ENCODE measurements around the gene LEP.

The LEP gene

DNA sequence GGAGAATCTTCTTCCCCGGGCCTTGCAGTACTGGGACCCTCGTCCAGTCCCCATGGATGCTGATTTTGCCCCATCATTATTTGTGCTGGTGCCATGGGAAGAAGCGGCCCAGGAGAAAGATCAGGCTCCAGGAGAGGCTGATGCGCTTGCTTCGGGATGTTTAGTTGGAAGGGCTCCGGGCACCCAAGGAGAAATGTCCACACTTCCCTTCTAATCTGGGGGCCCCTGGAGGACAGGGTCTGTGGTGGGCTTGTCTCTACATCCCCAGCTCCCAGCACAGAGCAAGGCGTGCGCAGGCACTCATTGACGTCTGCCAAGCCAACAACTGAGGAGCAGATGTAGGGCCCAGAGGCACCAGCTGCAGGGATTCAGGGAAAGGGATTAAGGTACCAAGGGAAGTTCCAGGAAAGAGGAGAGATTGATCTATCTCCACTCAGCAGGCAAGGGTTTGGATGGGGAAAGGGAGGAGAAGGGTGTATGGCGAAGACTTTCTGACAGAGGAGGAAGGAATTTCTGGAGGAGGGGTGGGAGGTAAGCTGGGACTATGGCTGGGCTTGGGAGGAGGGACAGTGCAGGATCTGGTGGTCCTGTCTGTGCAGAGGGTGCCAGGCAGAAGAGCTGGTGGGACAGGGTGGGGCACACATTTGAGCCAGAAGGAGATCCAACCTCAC is 38.7 kb upstream of the LEP start:
- H4K91ac ChIP-seq (ENCODE audit: low read length), result no peak overlapping the region
- H2BK5ac ChIP-seq (ENCODE audit: low read depth, low read length, poor library complexity, severe bottlenecking), result no peak overlapping the region
- WGBS, result 77% methylated on average over 10 of the region's 10 CpGs
- no peak overlapping the region for H2BK15ac ChIP-seq (ENCODE audit: low read depth, poor library complexity, severe bottlenecking)
- no peak overlapping the region for H3K18ac ChIP-seq (ENCODE audit: low read depth in 1 of 2, low read length in 2 of 2)
- H3K27ac ChIP-seq (ENCODE audit: low read length, poor library complexity, severe bottlenecking), result no peak overlapping the region
- H4K8ac ChIP-seq (ENCODE audit: low read length), result no peak overlapping the region
- no peak overlapping the region for H2BK120ac ChIP-seq (ENCODE audit: low read depth, low read length)
- no peak overlapping the region for H3K14ac ChIP-seq (ENCODE audit: low read length in 2 of 2)
- no peaks in the 10 kb centered on the region for H3K79me1 ChIP-seq (replicated peaks; ENCODE audit: low read length, poor library complexity, severe bottlenecking)
- H3K23ac ChIP-seq (ENCODE audit: low read length in 2 of 2), result no peak overlapping the region
- no peak overlapping the region for H2AFZ ChIP-seq (ENCODE audit: low read depth, low read length)
- peaks cover 9% of the 10 kb centered on the region for H3K4me1 ChIP-seq (ENCODE audit: control insufficient read depth, insufficient read depth, low read depth, low read length)
- no peak overlapping the region for H3K9ac ChIP-seq (ENCODE audit: low read length)
- DNase-seq, result no peak
- H3K27me3 ChIP-seq (ENCODE audit: control insufficient read depth in 1 of 2, insufficient read depth in 1 of 2, low read length in 2 of 2), result peaks cover 80 to 81% of the 10 kb centered on the region in 2 experiments
- no peak overlapping the region for H3K4me3 ChIP-seq (ENCODE audit: insufficient read depth in 1 of 2, low read depth in 1 of 2, low read length in 2 of 2)
- no peaks in the 10 kb centered on the region for H3K9me3 ChIP-seq (ENCODE audit: control insufficient read depth, low read length)
- H2AK5ac ChIP-seq (ENCODE audit: low read length, severe bottlenecking), result no peak overlapping the region
- no peak overlapping the region for H3K4me2 ChIP-seq (ENCODE audit: low read length, poor library complexity, severe bottlenecking)
- H2BK12ac ChIP-seq (ENCODE audit: low read length in 2 of 2), result no peak overlapping the region
- no peaks in the 10 kb centered on the region for H3K36me3 ChIP-seq (ENCODE audit: control insufficient read depth in 1 of 2, insufficient read depth in 2 of 2, low read depth in 1 of 2, low read length in 2 of 2)
- no peak overlapping the region for H3K4ac ChIP-seq (ENCODE audit: low read depth in 1 of 2, low read length in 2 of 2)

DNA sequence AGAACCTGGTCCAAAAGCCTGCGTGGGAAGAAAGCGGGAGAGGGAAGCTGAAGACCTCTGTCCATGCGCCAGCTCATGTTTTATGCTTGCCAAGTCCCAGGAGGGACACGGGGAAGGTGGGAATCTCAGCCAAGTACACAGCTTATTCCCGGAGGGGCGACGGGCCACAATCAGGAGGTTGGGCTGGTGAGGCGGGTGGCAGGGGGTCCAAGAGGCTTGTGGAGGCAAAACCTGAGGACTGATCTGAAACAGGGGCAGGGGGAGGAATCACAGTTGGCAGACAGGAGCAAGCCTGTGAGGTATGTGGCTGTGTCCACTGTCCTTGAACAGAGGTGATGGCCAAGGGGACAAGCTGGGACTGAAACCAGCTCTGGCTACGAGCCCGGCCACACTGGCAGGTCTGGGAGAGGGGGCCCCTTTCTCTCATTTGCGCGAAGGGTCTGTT is 38.0 kb upstream of the LEP start:
- Histone ChIP-seq H3K79me1 (replicated peaks; ENCODE audit: low read length, poor library complexity, severe bottlenecking) (no peaks in the 10 kb centered on the region), H3K9ac (ENCODE audit: low read length) (no peak overlapping the region), H2AFZ (ENCODE audit: low read depth, low read length) (no peak overlapping the region), H3K27me3 (ENCODE audit: control insufficient read depth in 1 of 2, insufficient read depth in 1 of 2, low read length in 2 of 2) (peaks cover 80 to 84% of the 10 kb centered on the region in 2 experiments), H2AK5ac (ENCODE audit: low read length, severe bottlenecking) (no peak overlapping the region), H3K9me3 (ENCODE audit: control insufficient read depth, low read length) (no peaks in the 10 kb centered on the region), H2BK12ac (ENCODE audit: low read length in 2 of 2) (no peak overlapping the region), H3K4ac (ENCODE audit: low read depth in 1 of 2, low read length in 2 of 2) (no peak overlapping the region), H4K91ac (ENCODE audit: low read length) (no peak overlapping the region), H3K4me1 (ENCODE audit: control insufficient read depth, insufficient read depth, low read depth, low read length) (peaks cover 7% of the 10 kb centered on the region), H4K8ac (ENCODE audit: low read length) (no peak overlapping the region), H3K18ac (ENCODE audit: low read depth in 1 of 2, low read length in 2 of 2) (no peak overlapping the region), H3K4me2 (ENCODE audit: low read length, poor library complexity, severe bottlenecking) (no peak overlapping the region), H2BK5ac (ENCODE audit: low read depth, low read length, poor library complexity, severe bottlenecking) (no peak overlapping the region), H2BK15ac (ENCODE audit: low read depth, poor library complexity, severe bottlenecking) (no peak overlapping the region), H3K4me3 (ENCODE audit: insufficient read depth in 1 of 2, low read depth in 1 of 2, low read length in 2 of 2) (no peak overlapping the region), H3K23ac (ENCODE audit: low read length in 2 of 2) (peak overlapping the region in 1 of 2 experiments; percentile 73), H2BK120ac (ENCODE audit: low read depth, low read length) (no peak overlapping the region), H3K14ac (ENCODE audit: low read length in 2 of 2) (peak overlapping the region in 1 of 2 experiments; percentile 45), H3K27ac (ENCODE audit: low read length, poor library complexity, severe bottlenecking) (no peak overlapping the region), H3K36me3 (ENCODE audit: control insufficient read depth in 1 of 2, insufficient read depth in 2 of 2, low read depth in 1 of 2, low read length in 2 of 2) (no peaks in the 10 kb centered on the region)
- WGBS, result 82% methylated on average over 12 of the region's 12 CpGs
- no peak for DNase-seq

DNA sequence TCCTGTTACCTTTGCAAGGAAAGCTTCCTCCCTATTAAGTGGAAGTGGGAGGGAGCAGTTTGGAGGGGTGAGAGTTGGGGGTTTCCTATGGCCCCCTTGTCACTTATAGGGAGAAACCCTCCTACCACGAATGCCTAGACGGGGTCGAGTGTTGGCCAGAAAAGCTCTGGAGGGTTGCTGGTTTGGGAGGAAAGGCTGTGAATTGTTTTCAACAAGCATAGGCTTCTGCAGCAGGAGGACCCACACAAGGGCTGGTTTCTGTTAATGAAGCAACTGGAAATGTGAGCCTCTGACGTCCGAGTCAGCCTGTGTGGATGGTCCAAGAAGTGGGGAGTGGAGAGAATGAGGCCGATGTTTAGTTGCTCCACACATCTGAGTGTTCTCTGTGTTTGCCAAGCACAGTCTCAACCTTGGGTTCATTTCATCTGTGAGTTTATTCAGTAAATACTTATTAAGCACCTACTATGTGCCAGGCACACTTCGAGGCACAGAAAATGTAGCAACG is 37.3 kb upstream of the LEP start:
- Histone ChIP-seq H3K23ac (ENCODE audit: low read length in 2 of 2) (no peak overlapping the region), H3K27me3 (ENCODE audit: control insufficient read depth in 1 of 2, insufficient read depth in 1 of 2, low read length in 2 of 2) (peaks cover 78 to 85% of the 10 kb centered on the region in 2 experiments), H3K79me1 (replicated peaks; ENCODE audit: low read length, poor library complexity, severe bottlenecking) (no peaks in the 10 kb centered on the region), H2BK12ac (ENCODE audit: low read length in 2 of 2) (no peak overlapping the region), H3K36me3 (ENCODE audit: control insufficient read depth in 1 of 2, insufficient read depth in 2 of 2, low read depth in 1 of 2, low read length in 2 of 2) (no peaks in the 10 kb centered on the region), H3K18ac (ENCODE audit: low read depth in 1 of 2, low read length in 2 of 2) (no peak overlapping the region), H3K4ac (ENCODE audit: low read depth in 1 of 2, low read length in 2 of 2) (no peak overlapping the region), H2AFZ (ENCODE audit: low read depth, low read length) (no peak overlapping the region), H4K91ac (ENCODE audit: low read length) (no peak overlapping the region), H3K27ac (ENCODE audit: low read length, poor library complexity, severe bottlenecking) (no peak overlapping the region), H3K4me1 (ENCODE audit: control insufficient read depth, insufficient read depth, low read depth, low read length) (peaks cover 7% of the 10 kb centered on the region), H3K14ac (ENCODE audit: low read length in 2 of 2) (no peak overlapping the region), H3K4me3 (ENCODE audit: insufficient read depth in 1 of 2, low read depth in 1 of 2, low read length in 2 of 2) (no peak overlapping the region), H2BK120ac (ENCODE audit: low read depth, low read length) (no peak overlapping the region), H3K9ac (ENCODE audit: low read length) (no peak overlapping the region), H2BK5ac (ENCODE audit: low read depth, low read length, poor library complexity, severe bottlenecking) (no peak overlapping the region), H3K4me2 (ENCODE audit: low read length, poor library complexity, severe bottlenecking) (no peak overlapping the region), H4K8ac (ENCODE audit: low read length) (no peak overlapping the region), H3K9me3 (ENCODE audit: control insufficient read depth, low read length) (no peaks in the 10 kb centered on the region), H2BK15ac (ENCODE audit: low read depth, poor library complexity, severe bottlenecking) (no peak overlapping the region), H2AK5ac (ENCODE audit: low read length, severe bottlenecking) (no peak overlapping the region)
- DNase-seq, result no peak
- 74% methylated on average over 7 of the region's 8 CpGs for WGBS

DNA sequence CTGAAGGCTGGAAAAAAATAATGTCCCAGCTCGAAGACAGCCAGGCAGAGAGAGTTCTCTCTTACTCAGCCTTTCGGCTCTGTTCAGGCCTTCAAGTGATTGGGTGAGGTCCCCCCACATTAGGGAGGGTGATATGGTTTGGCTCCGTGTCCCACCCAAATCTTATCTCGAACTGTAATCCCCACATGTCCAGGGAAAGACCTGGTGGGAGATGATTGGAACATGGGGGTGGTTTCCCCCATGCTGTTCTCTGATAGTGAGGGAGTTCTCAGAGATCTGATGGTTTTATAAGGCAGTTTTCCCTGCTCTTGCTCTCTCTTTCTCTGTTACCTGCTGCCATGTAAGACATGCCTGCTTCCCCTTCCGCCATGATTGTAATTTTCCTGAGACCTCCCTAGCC is 36.6 kb upstream of the LEP start:
- Histone ChIP-seq H3K4me2 (ENCODE audit: low read length, poor library complexity, severe bottlenecking) (no peak overlapping the region), H4K91ac (ENCODE audit: low read length) (no peak overlapping the region), H3K9me3 (ENCODE audit: control insufficient read depth, low read length) (no peaks in the 10 kb centered on the region), H3K79me1 (replicated peaks; ENCODE audit: low read length, poor library complexity, severe bottlenecking) (no peaks in the 10 kb centered on the region), H2BK15ac (ENCODE audit: low read depth, poor library complexity, severe bottlenecking) (no peak overlapping the region), H4K8ac (ENCODE audit: low read length) (no peak overlapping the region), H2BK12ac (ENCODE audit: low read length in 2 of 2) (no peak overlapping the region), H2BK120ac (ENCODE audit: low read depth, low read length) (no peak overlapping the region), H2BK5ac (ENCODE audit: low read depth, low read length, poor library complexity, severe bottlenecking) (no peak overlapping the region), H3K4ac (ENCODE audit: low read depth in 1 of 2, low read length in 2 of 2) (no peak overlapping the region), H3K14ac (ENCODE audit: low read length in 2 of 2) (no peak overlapping the region), H3K27ac (ENCODE audit: low read length, poor library complexity, severe bottlenecking) (no peak overlapping the region), H3K4me3 (ENCODE audit: insufficient read depth in 1 of 2, low read depth in 1 of 2, low read length in 2 of 2) (no peak overlapping the region), H2AFZ (ENCODE audit: low read depth, low read length) (no peak overlapping the region), H3K36me3 (ENCODE audit: control insufficient read depth in 1 of 2, insufficient read depth in 2 of 2, low read depth in 1 of 2, low read length in 2 of 2) (no peaks in the 10 kb centered on the region), H3K27me3 (ENCODE audit: control insufficient read depth in 1 of 2, insufficient read depth in 1 of 2, low read length in 2 of 2) (peaks cover 78 to 90% of the 10 kb centered on the region in 2 experiments), H3K4me1 (ENCODE audit: control insufficient read depth, insufficient read depth, low read depth, low read length) (peaks cover 7% of the 10 kb centered on the region), H3K18ac (ENCODE audit: low read depth in 1 of 2, low read length in 2 of 2) (no peak overlapping the region), H3K9ac (ENCODE audit: low read length) (no peak overlapping the region), H3K23ac (ENCODE audit: low read length in 2 of 2) (no peak overlapping the region), H2AK5ac (ENCODE audit: low read length, severe bottlenecking) (no peak overlapping the region)
- 88% methylated on average over 3 of the region's 5 CpGs for WGBS
- no peak for DNase-seq
